Skin of body (tissue), 2 donors: Measurements from ENCODE around the gene SEMA3D. TPM values are rescaled to one million over a fixed set of nuclear protein-coding genes. Genes with fewer than 3 reads are reported as not detected.
"Not testable (repeated sequence)": the region's sequence is repeated elsewhere in the genome, so short reads cannot be mapped to it uniquely, and the experiment has no call there.

Experiments used
- DNase-seq: peaks from one replicate; lab custom pipeline; 2025; lab: John Stamatoyannopoulos, UW
- total RNA-seq: library from RNA; depleted of rRNA; stranded (reverse); fragments of >200 nt; gene quantifications from one replicate; pipeline ENCODE4 v1.2.3, GENCODE V29; 2014

SEMA3D gene
- total RNA-seq, 1 donor from 2014 or later = 72.6 TPM

GRCh38 chr7:84998665-84999064 is 188.2 kb downstream of the SEMA3D start:
- no peak for DNase-seq

GRCh38 chr7:84997626-84998025 is 189.2 kb downstream of the SEMA3D start:
- no peak for DNase-seq

GRCh38 chr7:84992954-84993353 is 193.9 kb downstream of the SEMA3D start:
- not testable (repeated sequence) for DNase-seq

- DNase-seq = no peak
Measured at GRCh38 chr7:84985073-84985784, 201.6 kb downstream of the SEMA3D start.

GRCh38 chr7:84982199-84982598 is 204.7 kb downstream of the SEMA3D start:
- no peak for DNase-seq

GRCh38 chr7:84981055-84981976 is 205.5 kb downstream of the SEMA3D start:
- no peak for DNase-seq

- peak; percentile 2 for DNase-seq
Measured at GRCh38 chr7:84975586-84976185, 211.2 kb downstream of the SEMA3D start.

GRCh38 chr7:84971360-84971759 is 215.5 kb downstream of the SEMA3D start:
- no peak for DNase-seq

- DNase-seq = no peak
Measured at GRCh38 chr7:84970670-84971069, 216.2 kb downstream of the SEMA3D start.

GRCh38 chr7:84953234-84953633 is 233.6 kb downstream of the SEMA3D start:
- no peak for DNase-seq

- no peak for DNase-seq
Measured at GRCh38 chr7:84950836-84951235, 236.0 kb downstream of the SEMA3D start.

GRCh38 chr7:84949501-84949900 is 237.4 kb downstream of the SEMA3D start:
- DNase-seq = no peak

GRCh38 chr7:84949067-84949466 is 237.8 kb downstream of the SEMA3D start:
- no peak for DNase-seq

GRCh38 chr7:84948634-84949033 is 238.2 kb downstream of the SEMA3D start:
- peak; percentile 25 for DNase-seq

GRCh38 chr7:84946549-84946948 is 240.3 kb downstream of the SEMA3D start:
- no peak for DNase-seq
